CD4-positive, alpha-beta T cell (primary cell): ENCODE data around the gene TMEM244. TPM values are rescaled to one million over a fixed set of nuclear protein-coding genes. Genes with fewer than 3 reads are reported as not detected.

Source experiments
- ATAC-seq: fragments of 200-7000 bp; cut with Tn5 transposase; one replicate; pipeline ENCODE4 v1.10.0; 2022; ENCODE audit warnings: mild to moderate bottlenecking; ENCODE audit not compliant: poor library complexity
- CTCF ChIA-PET: fragments of 350-600 bp; sonication (Branson Sonifier 250); formaldehyde crosslinking; loops from one replicate; lab custom pipeline; 2021; ENCODE audit warnings: antibody characterized with exemption, inconsistent platforms; lab: Charles Lee
- POLR2A ChIA-PET: fragments of 350-600 bp; sonication (Branson Sonifier 250); formaldehyde crosslinking; loops from one replicate; lab custom pipeline; 2021; ENCODE audit warnings: antibody characterized with exemption, inconsistent platforms; lab: Charles Lee
- DNase-seq, 14 experiments: peaks; one replicate each; pipeline ENCODE4 v3.0.0-alpha.2; 2013 to 2020; ENCODE audit warnings: mixed read lengths in 2 of 14
- H3K27ac ChIP-seq, 2 donors: one replicate each; pipeline versions ENCODE4 v1.5.1 to v1.7.0; 2013; ENCODE audit warnings: low read length in 2 of 2, low read depth in 1 of 2, mild to moderate bottlenecking in 1 of 2
- H3K27me3 ChIP-seq, 2 experiments: 1 replicate in 1 of 2; 2 replicates in 1 of 2; pipeline versions ENCODE4 v1.6.1 to v1.7.0; 2013; ENCODE audit warnings: low read length in 2 of 2, control low read depth in 1 of 2, mild to moderate bottlenecking in 1 of 2, moderate library complexity in 1 of 2; ENCODE audit not compliant: insufficient read depth in 2 of 2, control insufficient read depth in 1 of 2
- H3K36me3 ChIP-seq: one replicate; pipeline ENCODE4 v1.6.1; 2013; ENCODE audit warnings: low read length, control low read depth; ENCODE audit not compliant: insufficient read depth
- H3K4me1 ChIP-seq: one replicate; pipeline ENCODE4 v1.6.1; 2013; ENCODE audit warnings: low read length, control low read depth; ENCODE audit not compliant: insufficient read depth
- H3K4me3 ChIP-seq: one replicate; pipeline ENCODE4 v1.5.1; 2013; ENCODE audit warnings: mild to moderate bottlenecking, low read length, moderate library complexity
- H3K9me3 ChIP-seq, 2 experiments: 1 replicate in 1 of 2; 2 replicates in 1 of 2; pipeline versions ENCODE4 v1.6.1 to v1.7.0; 2013; ENCODE audit warnings: low read length in 2 of 2, mild to moderate bottlenecking in 2 of 2, control low read depth in 1 of 2, moderate library complexity in 1 of 2; ENCODE audit not compliant: control insufficient read depth in 1 of 2, insufficient read depth in 1 of 2
- H3K27ac Mint-ChIP-seq: one replicate; pipeline ENCODE4 v1.8.0; 2020; ENCODE audit warnings: mixed read lengths
- H3K27me3 Mint-ChIP-seq: one replicate; pipeline ENCODE4 v1.8.0; 2021; ENCODE audit warnings: mixed read lengths
- H3K36me3 Mint-ChIP-seq: one replicate; pipeline ENCODE4 v1.8.0; 2021; ENCODE audit warnings: low read depth, mixed read lengths
- H3K4me1 Mint-ChIP-seq: one replicate; pipeline ENCODE4 v1.8.0; 2021; ENCODE audit warnings: low read depth, mixed read lengths
- H3K4me3 Mint-ChIP-seq: one replicate; pipeline ENCODE4 v1.8.0; 2020; ENCODE audit warnings: mild to moderate bottlenecking, mixed read lengths
- H3K9me3 Mint-ChIP-seq: one replicate; pipeline ENCODE4 v1.8.0; 2020; ENCODE audit warnings: mixed read lengths
- intact Hi-C, 2 experiments: fragments of 100-400 bp; cut with DNase I in 1 of 2; cut with micrococcal nuclease in 1 of 2; formaldehyde crosslinking; loops; one replicate each; pipeline versions ENCODE4 v1.15.1 to v1.9.0; 2023 to 2025; cut with DNase I, micrococcal nuclease
- total RNA-seq, 174 experiments: library from RNA in 2 of 174; stranded (reverse) in 2 of 174; gene quantifications; one replicate each; pipeline ENCODE4 v1.2.3 and lab custom pipeline; 2021 to 2026
- TF ChIP-seq, protein P1 (sequence below): fragments of 200-600 bp; IDR thresholded peaks from one replicate; pipeline ENCODE4 v1.8.0; 2022; ENCODE audit warnings: antibody characterized with exemption, mild to moderate bottlenecking

Gene TMEM244
- total RNA-seq, 2 experiments from 2014 or later: not detected

DNA sequence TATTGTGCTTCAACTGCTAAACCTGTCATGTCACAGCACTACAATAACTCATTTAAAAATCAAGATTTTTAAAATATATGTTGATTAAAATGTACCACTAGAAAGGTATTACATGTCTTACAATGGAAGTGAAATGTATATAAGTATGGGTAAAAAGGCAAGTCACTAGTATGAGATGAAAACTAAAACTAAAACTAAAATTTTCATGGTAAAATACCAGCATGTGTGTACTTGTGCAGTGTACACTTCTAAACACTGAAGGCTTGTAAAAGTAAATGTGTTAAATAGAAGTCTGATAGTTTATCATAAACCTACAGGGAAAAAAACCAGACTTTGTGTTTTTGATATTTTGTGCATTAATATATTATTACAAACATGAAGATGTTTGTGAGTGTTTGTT, 13.7 kb upstream of the TMEM244 start:
- no peak overlapping the region for H3K27ac ChIP-seq
- H3K4me1 Mint-ChIP-seq: peaks cover 11% of the 10 kb centered on the region
- no peaks in the 10 kb centered on the region for H3K27me3 Mint-ChIP-seq
- no peaks in the 10 kb centered on the region for H3K4me1 ChIP-seq
- TF ChIP-seq, protein P1, sequence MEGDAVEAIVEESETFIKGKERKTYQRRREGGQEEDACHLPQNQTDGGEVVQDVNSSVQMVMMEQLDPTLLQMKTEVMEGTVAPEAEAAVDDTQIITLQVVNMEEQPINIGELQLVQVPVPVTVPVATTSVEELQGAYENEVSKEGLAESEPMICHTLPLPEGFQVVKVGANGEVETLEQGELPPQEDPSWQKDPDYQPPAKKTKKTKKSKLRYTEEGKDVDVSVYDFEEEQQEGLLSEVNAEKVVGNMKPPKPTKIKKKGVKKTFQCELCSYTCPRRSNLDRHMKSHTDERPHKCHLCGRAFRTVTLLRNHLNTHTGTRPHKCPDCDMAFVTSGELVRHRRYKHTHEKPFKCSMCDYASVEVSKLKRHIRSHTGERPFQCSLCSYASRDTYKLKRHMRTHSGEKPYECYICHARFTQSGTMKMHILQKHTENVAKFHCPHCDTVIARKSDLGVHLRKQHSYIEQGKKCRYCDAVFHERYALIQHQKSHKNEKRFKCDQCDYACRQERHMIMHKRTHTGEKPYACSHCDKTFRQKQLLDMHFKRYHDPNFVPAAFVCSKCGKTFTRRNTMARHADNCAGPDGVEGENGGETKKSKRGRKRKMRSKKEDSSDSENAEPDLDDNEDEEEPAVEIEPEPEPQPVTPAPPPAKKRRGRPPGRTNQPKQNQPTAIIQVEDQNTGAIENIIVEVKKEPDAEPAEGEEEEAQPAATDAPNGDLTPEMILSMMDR: no peak
- H3K36me3 Mint-ChIP-seq: no peaks in the 10 kb centered on the region
- POLR2A ChIA-PET: no interaction called here
- H3K4me3 Mint-ChIP-seq: no peak overlapping the region
- H3K36me3 ChIP-seq: no peaks in the 10 kb centered on the region
- H3K9me3 ChIP-seq: no peaks in the 10 kb centered on the region
- intact Hi-C loops: no loop called here
- CTCF ChIA-PET: interaction anchor here (0.6 kb wide), 1 partner anchor 157 kb away, joined by 3 read pairs; no protein-coding TSS in a partner anchor
- H3K27me3 ChIP-seq: no peaks in the 10 kb centered on the region
- ATAC-seq (no peak), DNase-seq (no peak)
- H3K27ac Mint-ChIP-seq: no peak overlapping the region
- H3K4me3 ChIP-seq: no peak overlapping the region
- peaks cover 3% of the 10 kb centered on the region for H3K9me3 Mint-ChIP-seq

DNA sequence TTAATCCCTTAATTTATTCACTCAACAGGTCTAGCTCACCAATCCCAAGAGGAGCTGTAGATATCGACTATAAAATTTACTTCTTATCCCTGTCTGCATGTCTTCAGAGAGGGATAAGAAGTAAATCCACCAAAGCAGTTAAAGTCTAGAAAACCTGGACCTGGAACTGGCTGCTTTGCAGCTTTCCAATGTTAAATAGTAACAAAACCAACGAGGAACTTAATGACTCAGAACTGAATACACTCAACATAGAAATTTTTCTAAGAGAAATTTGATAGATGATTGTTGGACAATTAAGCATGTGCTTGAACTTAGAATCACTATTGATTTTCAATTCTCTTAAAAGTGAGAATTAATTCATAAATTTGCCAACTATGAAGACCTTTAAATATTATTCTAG, 11.5 kb upstream of the TMEM244 start:
- intact Hi-C loops: no loop called here
- POLR2A ChIA-PET: no interaction called here
- DNase-seq (no peak), ATAC-seq (no peak)
- Histone ChIP-seq H3K9me3 (no peaks in the 10 kb centered on the region), H3K4me1 (no peaks in the 10 kb centered on the region), H3K36me3 (no peaks in the 10 kb centered on the region), H3K4me3 (no peak overlapping the region), H3K27ac (no peak overlapping the region), H3K27me3 (no peaks in the 10 kb centered on the region)
- H3K27ac Mint-ChIP-seq: no peak overlapping the region
- no peaks in the 10 kb centered on the region for H3K27me3 Mint-ChIP-seq
- CTCF ChIA-PET: no interaction called here
- H3K4me1 Mint-ChIP-seq: peaks cover 11% of the 10 kb centered on the region
- H3K4me3 Mint-ChIP-seq: no peak overlapping the region
- TF ChIP-seq, protein P1: no peak
- no peaks in the 10 kb centered on the region for H3K36me3 Mint-ChIP-seq
- no peaks in the 10 kb centered on the region for H3K9me3 Mint-ChIP-seq

DNA sequence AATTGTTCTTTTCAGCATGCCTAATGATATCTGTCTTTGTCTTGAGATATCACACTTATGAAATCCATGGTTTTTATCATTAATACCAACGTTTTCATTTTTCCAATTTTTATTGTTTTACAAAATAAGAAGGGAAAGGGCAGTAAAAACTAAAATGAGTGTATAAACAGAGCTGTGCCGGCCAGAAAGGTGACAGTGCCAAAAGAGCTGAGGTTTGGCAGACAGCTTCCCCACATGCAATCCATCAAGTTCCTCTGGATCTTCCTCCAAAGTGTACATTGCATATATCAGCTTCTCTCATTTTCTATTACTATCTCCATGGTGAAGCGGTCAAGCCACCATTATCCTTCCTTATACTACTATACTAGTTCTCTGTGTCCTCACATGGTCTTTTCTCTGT, 10.1 kb upstream of the TMEM244 start:
- no peak overlapping the region for H3K27ac Mint-ChIP-seq
- CTCF ChIA-PET: no interaction called here
- no peaks in the 10 kb centered on the region for H3K4me1 ChIP-seq
- intact Hi-C loops: loop anchor here in 1 of 2 experiments (1.0 kb wide), 1 partner anchor 39 kb away; no protein-coding TSS in a partner anchor
- peaks cover 10% of the 10 kb centered on the region for H3K4me1 Mint-ChIP-seq
- ATAC-seq: no peak
- H3K9me3 ChIP-seq: no peaks in the 10 kb centered on the region
- no peak overlapping the region for H3K4me3 Mint-ChIP-seq
- no peaks in the 10 kb centered on the region for H3K36me3 Mint-ChIP-seq
- no peaks in the 10 kb centered on the region for H3K27me3 Mint-ChIP-seq
- DNase-seq: no peak
- no peaks in the 10 kb centered on the region for H3K9me3 Mint-ChIP-seq
- POLR2A ChIA-PET: no interaction called here
- H3K4me3 ChIP-seq: no peak overlapping the region
- no peaks in the 10 kb centered on the region for H3K27me3 ChIP-seq
- TF ChIP-seq, protein P1: no peak
- no peak overlapping the region for H3K27ac ChIP-seq
- H3K36me3 ChIP-seq: no peaks in the 10 kb centered on the region
